ENCODE measurements around the gene MN1. TPM values are rescaled to one million over a fixed set of nuclear protein-coding genes. Genes with fewer than 3 reads are reported as not detected.

Gene MN1
- total and polyA plus RNA-seq, 2 of the 4 experiments (the other 2 are of a cell fraction) = 0.36 to 1.3 TPM

DNA sequence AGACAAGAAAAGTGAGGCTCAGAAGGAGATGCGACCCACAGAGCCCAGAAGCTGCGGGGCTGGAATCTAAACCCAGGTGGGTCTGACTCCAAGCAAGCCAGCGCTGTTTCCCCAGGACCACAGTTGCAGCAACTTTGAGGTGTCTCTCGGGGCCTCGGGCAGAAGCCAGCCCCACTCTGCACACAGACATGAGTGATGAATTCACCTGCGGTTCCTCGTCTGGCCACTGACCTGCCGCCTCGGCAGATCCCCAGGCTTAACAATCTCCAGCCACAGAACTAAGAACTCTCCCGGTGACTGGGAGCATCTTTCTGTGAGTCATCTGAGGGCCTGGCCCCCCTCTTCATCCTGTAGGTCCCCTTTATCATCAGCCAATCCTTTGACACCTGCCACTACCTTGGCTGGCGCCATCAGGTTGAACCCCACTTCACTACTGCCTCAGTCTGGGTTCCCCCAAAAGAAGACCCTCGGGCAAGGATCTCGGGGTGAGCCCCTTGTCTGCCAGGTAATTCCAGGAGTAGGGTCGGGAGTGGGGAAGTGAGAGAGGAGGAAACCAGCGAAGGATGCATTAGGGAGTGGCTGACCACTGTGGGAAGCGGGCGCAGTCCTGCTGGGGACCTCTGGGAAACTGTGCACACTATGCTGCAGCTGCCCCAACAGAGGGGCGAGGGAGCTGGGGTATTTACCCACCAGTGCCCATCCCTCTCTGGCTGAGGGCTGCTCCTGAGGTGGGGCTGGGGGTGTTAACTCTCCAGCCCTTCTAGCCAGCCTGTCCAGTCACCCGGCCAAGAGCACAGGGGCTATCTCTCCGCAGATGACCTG lies 33.0 kb upstream of the MN1 start:
- Histone ChIP-seq H3K14ac (replicated peaks; ENCODE audit: low read depth, low read length) (no peak overlapping the region), H3K4ac (ENCODE audit: low read depth, low read length) (peak overlapping the region; percentile 72), H2BK5ac (ENCODE audit: low read depth, low read length, poor library complexity, severe bottlenecking) (no peak overlapping the region), H3K4me3 (ENCODE audit: insufficient read depth, low read depth, low read length) (no peak overlapping the region), H2BK120ac (ENCODE audit: low read depth, low read length) (no peak overlapping the region), H3K18ac (ENCODE audit: low read depth, low read length) (no peak overlapping the region), H4K5ac (ENCODE audit: low read depth, low read length) (no peak overlapping the region), H3K23ac (ENCODE audit: low read depth, low read length) (no peak overlapping the region), H4K91ac (ENCODE audit: insufficient read depth, low read depth, low read length) (no peak overlapping the region), H3K9me1 (ENCODE audit: insufficient read depth, low read length) (peaks cover 7% of the 10 kb centered on the region), H3K27me3 (ENCODE audit: control insufficient read depth, insufficient read depth, low read length) (no peaks in the 10 kb centered on the region), H3K9me3 (ENCODE audit: control insufficient read depth, insufficient read depth, low read length) (peaks cover 3% of the 10 kb centered on the region; the same call in 1 of the 2 replicates), H3K9ac (ENCODE audit: low read depth, low read length) (no peak overlapping the region), H4K8ac (ENCODE audit: low read depth in 2 of 2, low read length in 2 of 2) (no peak overlapping the region), H2BK20ac (ENCODE audit: low read depth, low read length) (no peak overlapping the region), H4K20me1 (ENCODE audit: insufficient read depth, low read length) (no peaks in the 10 kb centered on the region), H2AK5ac (ENCODE audit: low read depth, low read length) (no peak overlapping the region), H3K4me1 (ENCODE audit: control insufficient read depth, insufficient read depth, low read length) (peaks cover 5% of the 10 kb centered on the region; the same call in 1 of the 2 replicates), H2AK9ac (replicated peaks; ENCODE audit: low read depth, low read length, poor library complexity) (no peak overlapping the region), H2BK15ac (ENCODE audit: low read depth, low read length) (no peak overlapping the region), H3K27ac (ENCODE audit: insufficient read depth, low read length) (no peak overlapping the region), H3K36me3 (ENCODE audit: control insufficient read depth, insufficient read depth, low read length) (no peaks in the 10 kb centered on the region), H2AFZ (replicated peaks; ENCODE audit: low read length, poor library complexity) (no peak overlapping the region), H3K56ac (ENCODE audit: extremely low read depth, insufficient read depth, low read length) (no peak overlapping the region), H3K4me2 (ENCODE audit: low read depth, low read length) (no peak overlapping the region), H3K79me1 (ENCODE audit: low read depth in 1 of 2, low read length in 2 of 2) (no peaks in the 10 kb centered on the region)
- intact Hi-C loops (cut with micrococcal nuclease) (no loop called here), dilution Hi-C loops (cut with HindIII; ENCODE audit: low sequenced_read_pairs, unreplicated experiment) (no loop called here), in situ Hi-C loops (cut with MboI; ENCODE audit: low sequenced_read_pairs) (no loop called here)
- no TSS peak for BruUV-seq (replicated peaks)
- ATAC-seq (ENCODE audit: low read depth) (no peak), DNase-seq (no peak)
- 80% methylated on average over 5 of the region's 20 CpGs; no CpG with 5 or more reads in 1 of the 2 experiments for WGBS, 2 experiments (ENCODE audit: extremely low coverage in 2 of 2, insufficient read length in 1 of 2)
- TF ChIP-seq, protein P1, sequence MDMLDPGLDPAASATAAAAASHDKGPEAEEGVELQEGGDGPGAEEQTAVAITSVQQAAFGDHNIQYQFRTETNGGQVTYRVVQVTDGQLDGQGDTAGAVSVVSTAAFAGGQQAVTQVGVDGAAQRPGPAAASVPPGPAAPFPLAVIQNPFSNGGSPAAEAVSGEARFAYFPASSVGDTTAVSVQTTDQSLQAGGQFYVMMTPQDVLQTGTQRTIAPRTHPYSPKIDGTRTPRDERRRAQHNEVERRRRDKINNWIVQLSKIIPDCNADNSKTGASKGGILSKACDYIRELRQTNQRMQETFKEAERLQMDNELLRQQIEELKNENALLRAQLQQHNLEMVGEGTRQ (IDR thresholded peaks at IDR 0.05; ENCODE audit: low read depth, low read length) = no peak
- TF ChIP-seq SMC3 (IDR thresholded peaks at IDR 0.05; ENCODE audit: low read depth, low read length) (no peak), POLR2A (IDR thresholded peaks at IDR 0.05; ENCODE audit: low read depth, low read length) (no peak), RAD21 (IDR thresholded peaks at IDR 0.05; ENCODE audit: low read length) (no peak), MAZ (IDR thresholded peaks at IDR 0.05; ENCODE audit: borderline replicate concordance, low read depth, low read length) (no peak), NFE2L2 (IDR thresholded peaks at IDR 0.05; ENCODE audit: low read depth, low read length) (no peak), BHLHE40 (IDR thresholded peaks at IDR 0.05; ENCODE audit: low read depth, low read length) (no peak), MXI1 (IDR thresholded peaks at IDR 0.05; ENCODE audit: borderline replicate concordance, low read depth, low read length) (no peak), RFX5 (IDR thresholded peaks at IDR 0.05; ENCODE audit: low read depth, low read length) (no peak)
- TF ChIP-seq, protein P2, sequence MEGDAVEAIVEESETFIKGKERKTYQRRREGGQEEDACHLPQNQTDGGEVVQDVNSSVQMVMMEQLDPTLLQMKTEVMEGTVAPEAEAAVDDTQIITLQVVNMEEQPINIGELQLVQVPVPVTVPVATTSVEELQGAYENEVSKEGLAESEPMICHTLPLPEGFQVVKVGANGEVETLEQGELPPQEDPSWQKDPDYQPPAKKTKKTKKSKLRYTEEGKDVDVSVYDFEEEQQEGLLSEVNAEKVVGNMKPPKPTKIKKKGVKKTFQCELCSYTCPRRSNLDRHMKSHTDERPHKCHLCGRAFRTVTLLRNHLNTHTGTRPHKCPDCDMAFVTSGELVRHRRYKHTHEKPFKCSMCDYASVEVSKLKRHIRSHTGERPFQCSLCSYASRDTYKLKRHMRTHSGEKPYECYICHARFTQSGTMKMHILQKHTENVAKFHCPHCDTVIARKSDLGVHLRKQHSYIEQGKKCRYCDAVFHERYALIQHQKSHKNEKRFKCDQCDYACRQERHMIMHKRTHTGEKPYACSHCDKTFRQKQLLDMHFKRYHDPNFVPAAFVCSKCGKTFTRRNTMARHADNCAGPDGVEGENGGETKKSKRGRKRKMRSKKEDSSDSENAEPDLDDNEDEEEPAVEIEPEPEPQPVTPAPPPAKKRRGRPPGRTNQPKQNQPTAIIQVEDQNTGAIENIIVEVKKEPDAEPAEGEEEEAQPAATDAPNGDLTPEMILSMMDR (conservative IDR thresholded peaks at IDR 0.05; ENCODE audit: low read depth, low read length) = no peak
- POLR2A ChIA-PET (ENCODE audit: unreplicated experiment) = no interaction called here
- CTCF ChIA-PET = no interaction called here
